ENCODE data around the gene PVALEF.

DNA sequence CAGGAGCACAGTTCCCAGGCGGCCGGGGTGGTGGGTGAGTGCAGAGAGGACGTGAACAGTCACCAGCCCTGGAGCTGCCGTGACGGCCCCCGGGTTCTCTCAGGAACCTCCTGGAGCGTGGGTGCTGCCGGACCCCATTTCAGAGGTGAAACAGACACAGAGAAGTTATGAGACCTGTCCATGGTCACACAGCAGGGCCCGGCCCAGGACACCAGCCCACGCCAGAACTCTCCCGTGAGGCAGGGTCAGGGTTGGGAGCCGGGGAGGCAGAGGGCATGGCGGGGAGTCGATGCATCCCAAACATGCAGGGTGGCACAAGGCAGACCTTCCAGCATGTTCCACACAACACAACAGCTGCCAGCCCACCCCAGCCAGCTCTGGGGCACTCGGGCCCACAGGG lies 3.8 kb upstream of the PVALEF start:
- TF ChIP-seq, protein P1, sequence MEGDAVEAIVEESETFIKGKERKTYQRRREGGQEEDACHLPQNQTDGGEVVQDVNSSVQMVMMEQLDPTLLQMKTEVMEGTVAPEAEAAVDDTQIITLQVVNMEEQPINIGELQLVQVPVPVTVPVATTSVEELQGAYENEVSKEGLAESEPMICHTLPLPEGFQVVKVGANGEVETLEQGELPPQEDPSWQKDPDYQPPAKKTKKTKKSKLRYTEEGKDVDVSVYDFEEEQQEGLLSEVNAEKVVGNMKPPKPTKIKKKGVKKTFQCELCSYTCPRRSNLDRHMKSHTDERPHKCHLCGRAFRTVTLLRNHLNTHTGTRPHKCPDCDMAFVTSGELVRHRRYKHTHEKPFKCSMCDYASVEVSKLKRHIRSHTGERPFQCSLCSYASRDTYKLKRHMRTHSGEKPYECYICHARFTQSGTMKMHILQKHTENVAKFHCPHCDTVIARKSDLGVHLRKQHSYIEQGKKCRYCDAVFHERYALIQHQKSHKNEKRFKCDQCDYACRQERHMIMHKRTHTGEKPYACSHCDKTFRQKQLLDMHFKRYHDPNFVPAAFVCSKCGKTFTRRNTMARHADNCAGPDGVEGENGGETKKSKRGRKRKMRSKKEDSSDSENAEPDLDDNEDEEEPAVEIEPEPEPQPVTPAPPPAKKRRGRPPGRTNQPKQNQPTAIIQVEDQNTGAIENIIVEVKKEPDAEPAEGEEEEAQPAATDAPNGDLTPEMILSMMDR (IDR thresholded peaks at IDR 0.05), result no peak
- no peak for TF ChIP-seq POLR2A (IDR thresholded peaks at IDR 0.05)

Data from uterus (tissue), 2 donors.